GM18519 (cell line): ENCODE data around the gene HIVEP3.

Experiments
- ATAC-seq: cut with Tn5 transposase; IDR thresholded peaks from one replicate; pipeline ENCODE4 v1.9.1; 2021; ENCODE audit warnings: mild to moderate bottlenecking, moderate library complexity; ENCODE audit not compliant: unreplicated experiment, low FRiP score

The HIVEP3 gene

DNA sequence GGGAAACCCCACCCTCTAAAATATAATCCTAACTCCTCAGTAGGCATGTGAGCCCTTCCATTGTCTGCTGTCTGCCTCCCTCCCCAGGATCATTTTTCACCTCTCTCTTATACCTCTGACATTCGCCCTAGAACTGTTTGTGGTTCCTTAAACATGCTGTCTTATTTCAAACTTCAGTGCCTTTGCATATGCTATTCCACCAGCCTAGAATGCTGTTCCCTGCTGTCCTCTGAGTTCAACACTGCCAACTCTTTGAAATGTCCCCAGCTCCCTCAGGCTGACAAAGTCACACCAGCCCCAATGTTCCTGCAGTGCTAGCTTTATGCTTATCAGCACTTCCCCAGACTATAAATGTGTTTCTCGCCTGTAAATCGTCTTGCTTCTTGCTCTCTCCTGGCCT is 119.5 kb downstream of the HIVEP3 start:
- no peak for ATAC-seq

- no peak for ATAC-seq
Observed at GRCh38 chr1:41795205-41795762, 123.4 kb downstream of the HIVEP3 start.

DNA sequence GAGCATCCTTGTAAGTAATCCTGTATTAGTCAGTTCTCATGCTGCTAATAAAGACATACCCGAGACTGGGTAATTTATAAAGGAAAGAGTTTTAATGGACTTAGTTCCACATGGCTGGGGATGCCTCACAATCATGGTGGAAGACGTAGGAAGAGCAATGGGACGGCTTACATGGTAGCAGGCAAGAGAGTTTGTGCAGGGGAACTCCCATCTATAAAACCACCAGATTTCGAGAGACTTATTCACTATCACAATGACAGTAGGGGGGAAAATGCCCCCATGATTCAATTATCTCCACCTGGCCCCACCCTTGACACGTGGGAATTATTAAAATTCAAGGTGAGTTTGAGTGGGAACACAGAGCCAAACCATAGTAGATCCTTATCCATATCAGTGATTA is 124.7 kb downstream of the HIVEP3 start:
- ATAC-seq = no peak

- no peak for ATAC-seq
Observed at GRCh38 chr1:41792485-41792770, 126.3 kb downstream of the HIVEP3 start.

DNA sequence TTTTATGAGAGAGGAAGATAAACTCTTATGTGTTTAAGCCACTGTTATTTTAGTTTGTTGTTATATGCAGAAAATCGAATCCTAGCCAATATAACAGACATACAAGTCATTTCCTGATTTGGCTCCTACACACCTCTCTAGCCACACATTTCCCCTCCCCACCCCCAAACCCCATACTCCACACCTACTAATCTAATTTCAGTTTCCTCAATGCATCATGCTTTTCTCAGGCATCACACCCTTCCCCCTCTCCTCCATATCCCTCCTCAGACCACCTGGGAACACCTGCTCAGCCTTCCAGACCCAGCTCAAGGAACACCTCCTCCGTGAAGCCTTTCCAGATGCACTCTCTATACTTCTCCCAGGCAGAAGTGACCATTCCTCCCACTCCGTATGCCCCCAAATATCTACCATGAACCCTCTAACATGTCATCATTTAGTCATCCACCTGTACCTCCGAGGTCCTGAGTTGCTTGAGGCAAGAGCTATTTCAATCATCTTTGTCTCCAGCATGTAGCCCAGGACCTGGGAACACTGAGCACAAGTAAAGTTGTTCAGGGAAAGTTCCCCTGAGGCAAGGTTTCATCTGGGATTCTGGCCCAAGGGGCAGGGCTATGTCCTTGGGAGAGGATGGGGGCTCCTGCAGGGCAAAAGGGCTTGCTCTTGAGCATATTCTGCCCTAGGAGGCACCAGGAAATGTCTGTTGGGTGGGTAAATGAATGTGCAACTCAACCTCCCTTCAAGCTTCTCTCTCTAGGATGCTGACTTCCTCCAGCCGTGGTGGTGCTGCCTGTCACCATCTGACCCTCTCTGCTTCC is 126.8 kb downstream of the HIVEP3 start:
- ATAC-seq = no peak

DNA sequence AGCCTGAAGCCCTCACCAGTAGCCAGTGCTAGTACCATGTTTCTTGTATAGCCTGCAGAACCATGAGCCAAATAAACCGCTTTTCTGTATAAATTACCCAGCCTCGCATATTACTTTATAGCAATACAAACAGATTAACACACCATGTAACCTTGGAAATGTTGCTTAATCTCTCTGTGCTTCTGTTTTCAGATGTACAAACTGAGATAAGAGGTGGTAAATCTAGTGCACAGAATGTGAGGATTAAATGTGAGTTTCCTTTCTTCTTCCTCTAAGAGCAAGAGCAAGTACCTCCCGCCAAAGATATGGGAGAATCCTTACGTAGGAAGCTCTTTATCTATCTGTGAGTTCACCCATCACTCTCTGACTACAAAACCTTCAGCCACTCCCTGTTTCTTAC is 128.4 kb downstream of the HIVEP3 start:
- ATAC-seq = no peak

DNA sequence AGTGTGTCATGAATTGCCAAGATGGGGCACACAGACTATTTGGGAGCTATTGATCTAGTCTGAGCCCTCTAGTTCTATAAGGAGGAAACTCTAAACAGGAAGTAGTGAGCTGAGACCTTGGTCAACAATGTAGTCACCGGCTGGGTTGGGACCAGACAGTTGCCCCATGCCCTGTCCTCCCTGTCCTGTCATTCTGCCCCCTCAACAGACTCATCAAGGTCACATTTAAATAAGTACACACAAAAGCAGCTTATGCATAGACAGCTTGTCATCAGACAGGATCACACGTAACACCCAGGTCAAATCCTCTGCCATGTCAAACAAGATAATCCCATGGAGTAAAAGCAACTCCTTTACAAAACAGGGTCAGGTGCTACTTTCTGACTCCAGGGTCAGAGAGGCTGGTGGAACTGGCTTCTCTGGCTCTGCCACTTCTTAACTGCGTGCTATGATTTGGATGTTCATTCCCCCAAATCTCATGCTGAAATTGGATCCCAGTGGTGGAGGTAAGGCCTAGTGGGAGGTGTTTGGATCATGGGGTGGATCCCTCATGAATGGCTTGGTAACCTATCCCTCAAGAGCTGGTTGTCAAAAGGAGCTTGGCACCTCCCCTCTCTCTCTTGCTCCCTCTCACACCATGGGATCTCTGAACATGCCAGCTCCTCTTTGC is 128.9 kb downstream of the HIVEP3 start:
- no peak for ATAC-seq

DNA sequence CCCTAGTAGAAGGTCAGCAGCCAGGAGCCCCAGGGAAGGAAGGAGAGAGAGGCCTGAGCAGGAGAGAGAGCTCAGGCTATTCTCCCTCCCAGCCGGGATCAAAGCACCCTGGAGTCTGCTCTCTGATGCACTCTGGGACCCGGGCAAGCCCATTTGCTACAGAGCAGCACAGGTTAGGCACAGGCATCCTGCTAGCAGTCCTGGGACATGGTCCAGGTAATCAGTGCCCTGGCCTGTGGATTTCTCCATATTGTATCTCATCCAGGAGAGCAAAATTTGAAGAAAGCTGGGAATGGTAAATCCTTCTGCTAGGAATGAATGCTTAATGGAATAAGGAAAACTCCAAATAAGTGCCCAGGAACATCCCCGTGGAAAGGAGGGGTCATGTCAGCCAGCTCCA is 130.3 kb downstream of the HIVEP3 start:
- no peak for ATAC-seq

- no peak for ATAC-seq
Observed at GRCh38 chr1:41784531-41785274, 134.0 kb downstream of the HIVEP3 start.

DNA sequence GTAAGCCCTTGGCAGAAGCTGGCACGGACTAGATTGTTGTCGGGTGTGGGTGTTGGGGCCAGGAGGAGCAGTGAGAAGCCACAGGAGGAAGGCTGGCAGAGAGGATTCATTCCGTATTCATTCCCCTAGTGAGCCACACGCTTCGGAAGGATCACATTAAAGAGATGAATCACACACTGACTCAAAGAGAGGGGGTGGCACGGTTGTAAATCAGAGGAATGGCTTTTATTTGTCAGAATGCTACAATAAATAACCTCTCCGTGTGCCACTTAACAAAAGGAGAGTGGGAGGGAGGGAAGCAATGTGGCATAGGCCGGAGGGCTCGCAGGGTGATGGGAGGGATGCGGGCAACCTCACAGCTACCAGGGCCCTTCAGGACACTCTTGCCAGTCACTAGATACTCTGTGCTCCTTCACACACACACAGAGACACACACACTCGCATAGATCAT is 135.5 kb downstream of the HIVEP3 start:
- no peak for ATAC-seq

GRCh38 chr1:41780916-41781315 is 137.8 kb downstream of the HIVEP3 start:
- ATAC-seq = no peak

DNA sequence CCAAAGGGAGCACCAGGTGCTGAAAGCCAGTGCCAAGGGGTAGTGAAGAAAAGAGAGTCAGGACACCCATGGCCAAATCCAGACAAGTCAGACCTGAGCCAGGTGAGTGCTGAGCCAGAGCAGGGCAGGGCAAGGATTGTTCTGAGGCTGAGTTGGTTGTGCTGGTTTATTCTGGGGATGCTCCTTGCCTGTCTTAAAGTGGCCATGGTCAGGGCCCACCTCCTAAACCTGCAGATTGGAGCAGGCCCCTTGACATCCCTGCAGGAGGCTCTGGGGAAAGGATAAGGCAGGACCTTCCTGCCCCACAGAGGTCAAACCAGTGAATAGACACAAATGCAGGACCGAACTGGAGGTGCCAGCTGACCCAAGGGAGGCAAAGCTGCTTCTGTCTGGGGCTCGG is 138.4 kb downstream of the HIVEP3 start:
- ATAC-seq = no peak

DNA sequence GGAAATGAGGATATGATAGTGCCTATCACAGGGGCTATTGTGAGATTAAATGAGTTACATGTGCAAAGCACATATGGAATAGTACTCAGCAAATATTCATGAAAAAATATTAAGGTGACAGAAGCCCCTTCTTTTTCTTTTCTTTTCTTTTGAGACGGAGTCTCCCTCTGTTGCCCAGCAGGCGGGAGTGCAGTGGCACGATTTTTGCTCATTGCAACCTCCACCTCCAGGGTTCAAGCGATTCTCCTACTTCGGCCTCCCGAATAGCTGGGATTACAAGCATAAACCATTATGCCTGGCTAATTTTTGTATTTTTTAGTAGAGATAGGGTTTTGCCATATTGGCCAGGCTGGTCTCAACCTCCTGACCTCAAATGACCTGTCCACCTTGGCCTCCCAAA is 139.4 kb downstream of the HIVEP3 start:
- ATAC-seq = no peak

DNA sequence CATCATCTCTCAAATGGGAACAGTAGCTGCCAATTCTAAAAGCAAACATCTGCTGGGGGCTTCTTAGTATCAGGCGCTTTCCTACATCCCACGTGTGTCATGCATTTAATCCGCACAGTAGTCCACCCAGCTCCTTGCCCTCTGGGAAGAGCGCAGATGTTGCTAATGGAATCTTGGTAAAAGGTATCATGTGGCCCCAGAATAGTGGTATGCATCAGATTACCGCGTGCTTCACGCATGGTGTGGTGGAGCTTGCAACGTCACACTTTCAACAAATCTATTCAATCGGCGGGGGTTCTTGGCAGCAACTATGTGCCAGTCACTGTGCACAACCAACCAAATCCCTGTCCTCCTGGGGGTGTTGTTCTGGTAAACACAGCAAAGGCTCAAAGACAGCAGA is 141.0 kb downstream of the HIVEP3 start:
- ATAC-seq = no peak

DNA sequence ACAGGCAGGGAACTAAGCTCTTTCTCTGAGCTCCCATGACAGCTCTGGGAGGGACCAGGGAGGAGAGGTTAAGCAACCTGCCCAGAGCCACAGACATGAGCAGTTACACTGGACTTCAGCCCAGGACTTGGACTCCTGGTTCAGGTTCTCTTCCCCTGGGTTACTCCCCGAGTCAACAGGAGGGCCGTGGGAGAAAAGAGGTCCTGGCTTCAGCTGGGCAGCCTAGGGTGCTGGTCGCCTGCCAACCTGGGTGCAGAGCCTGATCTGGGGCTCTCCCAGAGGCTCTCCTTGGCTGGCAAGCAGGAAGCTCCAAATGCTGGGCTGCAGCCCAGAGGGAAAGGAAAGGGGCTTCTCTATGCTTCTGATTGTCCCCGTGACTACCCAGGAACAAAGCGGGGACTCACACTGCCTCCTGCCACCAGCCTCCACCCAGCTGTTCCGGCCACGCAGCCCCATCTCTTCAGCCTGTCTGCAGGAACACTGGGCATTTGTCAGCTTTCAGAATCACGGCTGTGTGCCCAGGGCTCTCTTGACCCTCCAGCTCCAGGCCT is 141.8 kb downstream of the HIVEP3 start:
- ATAC-seq = no peak

- no peak for ATAC-seq
Observed at GRCh38 chr1:41775956-41776585, 142.7 kb downstream of the HIVEP3 start.

DNA sequence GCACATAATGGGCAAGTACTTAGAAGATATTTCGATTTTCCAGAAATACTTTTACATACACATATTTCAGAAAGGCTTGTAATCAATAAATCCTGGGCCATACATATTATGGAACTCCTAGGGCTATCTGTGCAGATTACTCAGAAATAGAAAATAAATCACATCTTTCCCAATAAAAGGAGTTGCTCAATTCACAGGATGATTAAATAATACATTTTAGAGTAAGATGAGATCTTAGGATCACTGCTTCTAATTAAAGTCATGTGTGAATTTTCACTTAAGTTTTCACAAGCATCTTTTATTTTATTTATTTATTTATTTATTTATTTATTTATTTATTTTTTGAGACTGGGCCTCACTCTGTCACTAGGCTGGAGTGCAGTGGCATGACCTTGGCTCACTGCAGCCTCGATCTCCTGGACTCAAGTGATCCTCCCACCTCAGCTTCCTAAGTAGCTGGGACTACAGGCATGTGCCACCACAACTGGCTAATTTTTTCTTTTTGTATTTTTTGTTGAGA is 144.2 kb downstream of the HIVEP3 start:
- no peak for ATAC-seq

DNA sequence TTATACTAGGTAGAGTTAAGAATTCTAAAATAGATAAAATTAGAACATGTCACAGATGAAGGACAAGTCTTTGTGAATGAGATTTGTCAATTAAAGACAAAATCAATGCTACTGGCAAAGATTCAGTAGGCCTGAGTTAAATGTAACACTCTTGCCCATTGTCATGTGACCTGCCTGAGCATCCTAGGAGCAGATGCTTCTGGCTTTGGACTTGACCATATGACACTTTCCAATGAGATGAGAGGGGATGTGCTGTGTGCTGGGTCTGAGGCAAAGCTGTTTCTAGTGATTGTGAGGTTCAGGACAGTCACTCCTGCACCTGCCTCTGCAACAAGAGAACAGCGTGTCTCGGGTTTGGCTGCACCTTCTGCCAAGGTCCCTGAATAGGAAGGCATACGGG is 144.9 kb downstream of the HIVEP3 start:
- no peak for ATAC-seq

DNA sequence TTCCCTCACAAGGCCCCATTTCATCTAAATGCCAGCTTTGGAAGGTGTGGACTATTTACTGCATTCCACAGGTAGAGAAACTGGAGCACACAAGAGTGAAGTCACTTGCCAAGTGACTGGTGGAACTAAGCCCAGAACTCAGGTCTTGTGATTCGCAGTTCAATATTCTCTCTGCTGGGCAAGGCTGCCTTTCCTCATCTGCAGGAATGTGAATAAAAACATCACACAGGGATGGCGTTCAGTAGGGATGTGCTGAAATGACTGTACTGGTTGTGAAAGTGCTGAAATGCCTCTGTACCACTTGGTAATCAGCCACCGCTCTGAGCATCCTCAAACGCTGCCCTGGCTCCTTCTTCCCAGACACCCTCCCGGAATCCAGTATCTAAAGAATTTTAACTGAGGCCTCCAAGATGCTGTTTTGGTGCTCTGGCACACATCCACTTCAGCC is 145.6 kb downstream of the HIVEP3 start:
- no peak for ATAC-seq

DNA sequence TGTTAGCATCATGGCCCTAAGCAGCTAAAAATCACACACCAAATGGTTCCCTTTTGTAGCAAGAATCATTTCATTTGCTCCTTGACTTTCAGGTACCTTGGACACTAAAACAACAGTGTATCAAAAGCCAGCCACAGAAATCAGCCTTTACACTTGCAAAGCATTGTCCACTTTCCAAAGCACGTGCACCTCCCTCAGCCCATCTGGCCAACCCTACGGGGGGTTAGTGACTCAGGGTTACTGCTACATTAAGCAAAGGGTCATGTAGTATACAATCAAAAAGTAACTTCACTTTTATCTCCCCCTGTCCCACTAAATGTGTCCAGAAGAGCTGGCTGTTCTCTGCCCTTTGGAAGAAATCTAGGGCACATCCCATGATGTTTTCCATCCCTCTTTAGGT is 149.7 kb downstream of the HIVEP3 start:
- no peak for ATAC-seq
